T follicular helper cell (primary cell): ENCODE measurements around the gene PLA2G4B.
A peak's percentile ranks its signal among the peaks of the same experiment; 100 is the strongest.

Source experiments
- DNase-seq: peaks from one replicate; pipeline ENCODE4 v3.0.0-alpha.2; 2020; ENCODE audit warnings: low read depth

PLA2G4B gene

GRCh38 chr15:41851167-41851523 lies 12.5 kb downstream of the PLA2G4B start:
- no peak for DNase-seq

GRCh38 chr15:41851755-41852370 lies 13.2 kb downstream of the PLA2G4B start:
- no peak for DNase-seq

DNA sequence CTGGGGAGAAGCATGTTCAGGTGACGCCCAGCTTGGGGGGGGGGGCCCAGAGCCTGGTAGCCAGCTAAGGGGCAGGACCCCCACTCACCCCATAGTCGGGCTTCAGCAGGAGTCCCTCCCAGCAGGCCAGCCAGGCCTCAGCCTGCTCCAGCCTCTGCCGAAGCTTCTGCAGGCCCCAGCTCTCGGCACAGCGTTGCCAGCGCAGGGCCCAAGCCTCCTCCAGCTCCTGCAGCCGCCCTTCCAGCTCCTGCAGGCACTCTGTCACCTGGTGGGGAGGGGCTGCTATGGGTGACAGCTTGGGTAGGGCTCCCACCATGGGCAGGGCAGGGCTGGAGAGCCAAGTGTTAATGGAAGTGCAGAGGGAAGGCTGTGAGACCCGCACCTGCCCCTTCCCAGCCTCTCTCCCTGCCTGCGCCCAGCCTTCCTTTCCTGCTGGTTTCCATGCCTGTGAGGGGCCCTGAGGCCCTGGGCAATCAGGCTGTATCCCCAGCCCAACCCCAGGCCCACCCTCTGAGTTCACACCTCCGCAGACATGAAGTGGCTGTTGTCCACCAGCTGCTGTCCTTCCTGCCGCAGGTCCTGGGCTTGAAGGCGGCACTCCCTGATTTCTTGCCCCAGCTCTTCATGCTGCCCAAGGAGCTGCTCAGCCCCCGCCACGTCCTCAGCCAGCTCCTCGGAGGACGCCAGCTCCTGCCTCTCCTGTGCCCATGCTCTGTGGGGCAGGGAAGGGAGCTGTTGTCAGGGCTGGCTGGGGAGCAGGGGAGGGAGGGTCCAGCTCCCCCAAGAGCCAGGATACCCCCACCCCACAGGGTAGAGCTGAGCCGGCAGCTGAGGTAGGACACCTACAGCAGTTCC lies 14.3 kb downstream of the PLA2G4B start:
- no peak for DNase-seq

GRCh38 chr15:41853831-41854230 lies 15.2 kb downstream of the PLA2G4B start:
- DNase-seq, result no peak

DNA sequence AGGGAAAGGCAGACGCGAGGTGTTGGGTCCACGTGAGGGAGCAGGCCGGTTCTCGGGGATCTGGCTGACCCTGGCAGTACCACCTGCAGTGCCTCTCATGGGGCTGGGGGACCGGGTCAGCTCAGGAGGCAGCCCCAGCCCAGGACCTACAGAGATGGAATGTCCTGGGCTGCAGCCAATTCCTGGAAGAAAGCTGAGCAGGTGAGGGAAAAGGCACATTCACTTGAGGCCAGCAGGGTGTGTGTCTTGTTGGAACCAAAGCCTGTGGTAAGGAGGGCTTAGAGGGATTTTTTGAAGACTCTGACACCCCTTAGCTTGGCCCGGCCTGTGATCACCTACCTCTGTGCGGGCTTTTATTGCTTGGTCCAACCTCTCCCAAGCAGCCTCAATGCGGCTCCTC lies 15.8 kb downstream of the PLA2G4B start:
- no peak for DNase-seq

GRCh38 chr15:41855261-41855961 lies 16.8 kb downstream of the PLA2G4B start:
- no peak for DNase-seq

DNA sequence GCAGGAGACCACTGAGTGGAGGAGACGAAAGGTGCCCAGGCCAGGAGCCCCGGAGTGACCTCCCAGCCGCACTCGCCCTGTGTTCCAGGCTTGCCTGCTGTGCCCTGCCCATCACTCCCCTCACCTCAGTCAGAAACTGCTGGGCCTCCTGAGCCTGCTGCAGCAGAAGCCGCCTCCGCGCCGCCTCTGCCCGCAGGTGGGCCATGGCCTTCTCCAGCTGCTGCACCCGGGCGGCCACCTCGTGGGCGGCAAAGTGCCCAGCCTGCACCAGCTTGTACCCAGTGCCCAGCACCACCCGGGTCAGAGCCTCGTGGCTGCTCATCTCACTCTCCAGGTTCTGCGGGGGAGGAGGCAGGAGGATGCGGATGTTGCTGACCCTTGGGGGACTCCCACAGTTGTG lies 17.6 kb downstream of the PLA2G4B start:
- DNase-seq, result no peak

GRCh38 chr15:41856716-41857115 lies 18.1 kb downstream of the PLA2G4B start:
- DNase-seq, result no peak

DNA sequence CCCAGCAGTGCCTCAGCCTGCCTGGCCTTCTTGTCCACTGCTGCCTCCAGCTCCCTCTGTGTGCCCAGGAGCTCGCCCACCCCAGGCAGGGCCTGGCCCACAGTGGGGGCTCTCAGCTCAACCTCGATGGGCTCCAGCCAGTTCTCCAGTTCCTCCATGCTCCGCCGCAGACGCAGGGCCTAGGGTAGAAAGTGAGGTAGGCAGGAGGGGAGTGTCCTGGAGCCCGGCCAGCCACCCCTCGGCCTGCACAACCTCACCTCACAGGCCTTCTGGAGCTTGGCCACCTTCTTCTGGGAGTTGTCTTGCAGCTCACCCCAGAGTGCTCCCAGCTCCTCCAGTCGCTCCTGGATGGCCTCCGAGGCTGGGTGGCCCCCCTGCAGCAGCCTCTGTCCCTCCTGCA lies 18.7 kb downstream of the PLA2G4B start:
- no peak for DNase-seq

- DNase-seq, result no peak
Measured at GRCh38 chr15:41858756-41859155, 20.1 kb downstream of the PLA2G4B start.

DNA sequence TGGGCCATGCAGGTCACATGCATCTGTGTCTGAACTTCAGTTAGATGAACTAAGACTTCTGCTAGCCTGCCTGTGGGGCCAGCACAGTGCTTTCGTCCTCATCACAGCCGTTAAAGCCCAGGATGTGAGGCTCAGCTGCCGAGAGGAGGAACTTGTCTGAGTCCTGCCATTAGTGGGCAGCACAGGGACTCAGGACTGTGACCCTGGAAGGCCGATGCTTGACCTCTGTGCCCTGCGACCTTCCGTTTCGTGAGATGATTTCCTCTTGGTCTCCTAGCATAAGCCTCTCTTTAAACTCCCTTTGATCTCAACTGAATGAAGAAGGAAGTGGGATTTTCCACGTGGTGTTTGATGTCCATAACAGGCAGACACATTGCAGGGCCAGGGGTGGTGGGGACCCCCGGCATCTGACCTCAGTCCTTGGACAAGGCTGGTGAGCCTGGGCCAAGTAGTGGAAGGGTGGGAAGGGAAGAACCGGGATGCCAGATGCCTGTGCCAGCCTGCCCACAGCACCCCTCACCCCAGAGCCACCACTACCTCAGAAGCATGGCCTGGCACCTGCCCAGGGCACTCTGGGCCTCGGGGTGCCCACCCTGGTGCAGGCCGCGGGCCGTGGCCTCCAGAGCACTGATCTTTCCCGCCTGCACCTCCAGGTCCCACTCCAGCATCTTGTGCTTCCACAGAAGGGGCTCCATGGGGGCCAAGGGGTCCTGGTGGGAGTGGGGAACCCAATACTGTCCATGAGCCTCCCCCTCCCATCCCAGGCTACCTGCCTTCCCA lies 21.6 kb downstream of the PLA2G4B start:
- no peak for DNase-seq

- no peak for DNase-seq
Measured at GRCh38 chr15:41861736-41862356, 23.2 kb downstream of the PLA2G4B start.

GRCh38 chr15:41862515-41863116 lies 24.0 kb downstream of the PLA2G4B start:
- no peak for DNase-seq

DNA sequence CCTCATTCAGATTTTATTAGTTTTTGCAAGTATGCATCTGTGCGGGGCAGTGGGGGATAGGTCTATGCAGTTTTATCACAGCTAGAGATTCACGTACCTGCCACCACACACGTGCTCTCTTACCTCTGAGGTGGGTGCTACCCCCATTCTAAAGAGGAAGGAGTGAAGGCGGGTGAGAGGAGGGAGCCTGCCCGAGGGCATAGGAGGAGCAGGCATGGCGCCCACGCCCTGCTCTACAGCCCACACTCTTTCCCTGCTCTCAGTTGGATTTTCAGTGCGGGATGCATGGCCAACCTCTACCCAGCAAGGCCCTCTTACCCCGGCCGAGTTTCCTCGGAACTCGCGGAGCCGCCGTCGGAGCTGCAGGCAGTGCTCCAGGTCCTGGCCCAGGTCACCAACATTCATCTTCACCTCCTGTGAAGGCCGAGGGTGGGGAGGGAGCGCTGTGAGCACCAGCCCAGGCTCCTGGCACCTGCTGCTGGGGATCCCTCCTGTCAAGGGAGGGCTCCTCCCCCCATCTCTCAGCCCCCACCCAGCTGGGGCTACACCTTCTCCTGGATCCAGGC lies 26.9 kb downstream of the PLA2G4B start:
- DNase-seq, result no peak

DNA sequence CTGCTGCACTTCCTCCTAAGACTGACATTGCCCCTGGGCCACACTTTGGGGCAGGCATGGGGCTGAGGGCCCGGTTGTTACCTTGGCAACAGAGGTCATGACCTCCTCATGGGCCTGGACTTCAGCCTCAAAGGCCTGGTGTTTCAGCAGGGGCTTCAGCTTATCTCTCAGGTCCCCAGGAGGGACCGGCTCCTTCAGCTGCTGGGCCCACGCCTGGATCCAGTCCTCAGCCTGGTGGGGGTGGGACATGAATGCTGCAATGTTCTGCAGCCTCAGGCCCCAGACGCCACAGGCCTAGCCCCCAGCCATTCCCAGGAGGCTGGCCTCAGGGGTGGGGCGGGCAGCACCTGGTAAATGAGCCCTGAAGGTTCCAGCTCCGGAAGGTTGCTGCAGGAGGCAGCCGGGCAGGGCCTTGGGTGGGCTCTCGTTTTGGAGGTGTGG lies 27.6 kb downstream of the PLA2G4B start:
- no peak for DNase-seq

GRCh38 chr15:41866872-41867579 lies 28.4 kb downstream of the PLA2G4B start:
- DNase-seq, result no peak

GRCh38 chr15:41868321-41868720 lies 29.7 kb downstream of the PLA2G4B start:
- no peak for DNase-seq

GRCh38 chr15:41869770-41870688 lies 31.4 kb downstream of the PLA2G4B start:
- no peak for DNase-seq

GRCh38 chr15:41870689-41871081 lies 32.0 kb downstream of the PLA2G4B start:
- DNase-seq, result peak; percentile 44
